Activated naive CD4-positive, alpha-beta T cell treated with anti-CD3 and anti-CD28 coated beads, Interleukin-2, amount 10 ng/mL, durations not matched to agents 7 days and 5 days (primary cell): ENCODE results near the gene MZF1.
A peak's percentile ranks its signal among the peaks of the same experiment; 100 is the strongest.

ENCODE experiments used
- CTCF ChIA-PET: fragments of 350-600 bp; sonication (Branson Sonifier 250); formaldehyde crosslinking; loops from one replicate; lab custom pipeline; 2021; ENCODE audit warnings: antibody characterized with exemption; lab: Charles Lee
- DNase-seq: peaks from one replicate; pipeline ENCODE4 v3.0.0-alpha.2; 2020
- H3K27ac Mint-ChIP-seq: one replicate; pipeline ENCODE4 v1.8.0; 2021; ENCODE audit warnings: mild to moderate bottlenecking, moderate library complexity, mixed read lengths
- H3K27me3 Mint-ChIP-seq: one replicate; pipeline ENCODE4 v1.8.0; 2021; ENCODE audit warnings: mild to moderate bottlenecking, mixed read lengths
- H3K36me3 Mint-ChIP-seq: one replicate; pipeline ENCODE4 v1.8.0; 2021; ENCODE audit warnings: mixed read lengths
- H3K4me1 Mint-ChIP-seq: one replicate; pipeline ENCODE4 v1.8.0; 2021; ENCODE audit warnings: mixed read lengths
- H3K4me3 Mint-ChIP-seq: one replicate; pipeline ENCODE4 v1.8.0; 2021; ENCODE audit warnings: mild to moderate bottlenecking, moderate library complexity, mixed read lengths
- H3K9me3 Mint-ChIP-seq: one replicate; pipeline ENCODE4 v1.8.0; 2021; ENCODE audit warnings: mixed read lengths

MZF1 gene

DNA sequence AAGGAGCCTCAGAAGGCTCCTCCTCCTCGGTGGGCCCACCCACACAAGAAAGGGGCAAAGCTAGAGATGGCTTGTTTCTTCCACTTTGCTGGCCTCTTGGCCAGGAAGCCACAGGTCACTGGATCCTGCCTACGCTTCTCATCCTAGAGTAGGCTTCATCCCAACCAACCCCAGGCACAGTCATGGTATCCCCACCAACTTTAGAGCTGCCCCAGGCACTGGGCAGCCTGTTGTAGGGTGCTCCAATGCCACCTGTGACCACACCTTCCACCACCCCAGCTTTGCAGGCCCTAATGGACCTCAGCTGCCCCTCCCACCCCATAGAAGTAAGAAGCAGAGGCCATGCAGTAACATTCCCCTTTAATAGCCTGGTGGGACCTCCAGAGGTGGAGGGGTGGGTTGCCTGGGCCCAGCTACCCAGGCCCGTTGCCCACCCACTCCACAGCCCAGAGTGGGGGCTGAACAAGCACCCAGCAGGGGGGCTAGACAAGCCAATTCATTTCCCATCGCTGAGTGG lies 17.7 kb downstream of the MZF1 start:
- DNase-seq, result no peak
- Mint-ChIP-seq H3K9me3 (no peaks in the 10 kb centered on the region), H3K4me3 (peak overlapping the region; percentile 94), H3K27me3 (no peaks in the 10 kb centered on the region), H3K27ac (peak overlapping the region; percentile 94), H3K36me3 (peaks cover 61% of the 10 kb centered on the region), H3K4me1 (peaks cover 59% of the 10 kb centered on the region)
- CTCF ChIA-PET, result interaction anchor here (0.7 to 3.0 kb wide), 6 partner anchors 17 to 41 kb away, joined by 3 to 21 read pairs (median 4); partner anchors contain the start of gene ZBTB45

DNA sequence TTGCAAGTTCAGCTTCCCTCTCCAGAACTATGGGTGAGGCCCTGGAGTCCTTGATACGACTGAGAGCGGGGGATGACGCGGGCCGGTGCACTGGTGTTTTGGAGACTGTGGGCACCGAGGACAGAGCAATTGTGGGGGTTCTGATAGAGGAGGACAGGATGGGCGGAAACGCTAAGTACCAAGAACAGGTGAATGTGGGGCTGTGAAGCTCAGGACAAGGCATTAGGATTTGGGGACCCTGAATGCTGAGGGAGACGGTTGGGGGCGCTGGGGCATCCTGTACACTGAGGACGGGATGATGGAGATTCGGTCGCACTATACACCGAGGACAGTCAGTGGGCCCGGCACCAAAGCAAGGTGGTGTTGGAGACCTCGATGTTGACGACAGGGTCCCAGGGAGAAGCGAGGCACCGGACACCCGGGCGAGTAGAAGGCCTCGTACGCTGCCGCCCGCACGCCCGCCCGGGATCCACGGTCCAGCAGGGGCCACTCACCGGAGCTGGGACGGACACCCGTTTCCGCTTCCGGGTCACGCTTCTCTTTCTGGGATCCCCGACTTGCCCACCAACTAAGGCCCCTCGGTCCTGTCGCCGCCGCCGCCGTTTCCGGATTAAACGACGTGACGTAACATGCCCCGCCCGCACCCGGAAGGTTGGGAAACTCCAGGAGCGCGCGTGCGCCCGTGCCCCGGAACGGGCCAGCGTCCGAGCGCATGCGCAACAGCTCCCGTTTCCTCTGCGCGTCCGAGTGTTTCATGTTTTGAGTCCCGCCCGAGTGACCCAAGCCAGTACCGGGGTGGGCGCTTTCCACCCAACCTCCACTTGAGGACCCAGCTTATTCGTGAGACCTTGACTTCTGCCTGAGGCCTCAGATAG lies 18.4 kb downstream of the MZF1 start, which contains the start of gene CHMP2A:
CHMP2A (minus strand) TSS at position 612 of the 875 bp plus-strand sequence. CDS start 893 bp downstream, outside the sequence.
- Mint-ChIP-seq H3K4me1 (peaks cover 54% of the 10 kb centered on the region), H3K36me3 (peaks cover 64% of the 10 kb centered on the region), H3K4me3 (peak within 1 kb of the TSS; percentile 96), H3K27ac (peak within 1 kb of the TSS; percentile 94), H3K9me3 (no peaks in the 10 kb centered on the region), H3K27me3 (no peaks in the 10 kb centered on the region)
- DNase-seq, result peak; percentile 98
- CTCF ChIA-PET, result interaction anchor here (0.7 to 3.0 kb wide), 6 partner anchors 18 to 41 kb away, joined by 3 to 21 read pairs (median 4); partner anchors contain the start of gene ZBTB45

DNA sequence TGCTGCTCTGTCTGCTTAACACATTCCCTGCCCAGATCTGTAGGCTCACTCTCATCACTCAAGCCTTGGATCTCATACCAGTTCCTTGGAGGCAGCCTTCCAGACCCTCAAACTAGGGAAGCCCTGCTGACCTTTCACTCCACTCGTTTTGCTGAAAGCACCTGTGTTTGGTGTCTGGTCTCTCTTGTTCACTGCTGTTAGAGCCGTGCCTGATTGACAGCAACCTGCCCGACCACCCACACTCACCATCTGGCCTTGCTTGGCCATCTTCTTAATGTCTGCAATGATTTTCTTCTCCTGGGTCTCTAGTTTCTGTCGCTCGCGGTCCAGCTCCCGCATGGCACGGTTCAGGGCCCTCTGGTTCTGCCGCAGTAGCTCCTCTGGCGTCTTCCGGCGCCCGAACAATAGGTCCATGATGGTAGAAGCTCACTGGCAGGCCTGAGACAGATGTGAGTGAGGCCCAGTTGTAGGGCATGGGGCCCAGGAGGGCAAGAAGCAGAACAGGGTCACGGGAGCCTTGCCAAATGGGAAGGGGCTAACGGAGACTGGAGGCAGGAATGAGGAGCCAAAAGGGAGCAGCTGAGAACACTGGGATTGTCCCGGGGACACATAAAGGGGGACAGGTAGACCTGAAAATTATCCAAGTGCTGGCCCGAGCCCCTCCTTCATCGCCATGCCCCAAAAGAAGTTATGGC lies 19.2 kb downstream of the MZF1 start:
- Mint-ChIP-seq H3K27ac (peak overlapping the region; percentile 94), H3K27me3 (no peaks in the 10 kb centered on the region), H3K4me1 (peaks cover 47% of the 10 kb centered on the region), H3K36me3 (peaks cover 63% of the 10 kb centered on the region), H3K4me3 (peak overlapping the region; percentile 94), H3K9me3 (no peaks in the 10 kb centered on the region)
- DNase-seq, result no peak
- CTCF ChIA-PET, result interaction anchor here (1.1 to 3.0 kb wide), 3 partner anchors 22 to 37 kb away, joined by 3 to 21 read pairs (median 4); partner anchors contain the start of gene ZBTB45

DNA sequence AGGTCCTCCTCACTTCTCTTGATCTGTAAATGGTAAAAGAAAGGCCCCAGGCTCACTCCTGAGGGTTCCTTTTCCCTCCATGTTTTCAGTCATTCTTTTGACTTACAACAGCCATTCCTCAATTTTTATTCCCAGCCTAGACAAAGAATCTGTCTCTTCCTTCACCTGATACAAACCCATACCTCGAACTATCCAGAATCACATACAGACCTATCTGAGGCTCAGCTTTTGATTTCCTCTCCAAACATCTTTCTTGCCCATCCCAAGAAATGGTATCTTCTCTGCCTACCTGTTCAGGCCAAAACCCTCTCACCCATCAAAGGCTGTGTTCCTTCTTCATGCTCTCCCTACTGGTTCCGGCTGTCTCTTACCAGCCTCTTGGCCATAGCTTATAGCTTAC lies 20.5 kb downstream of the MZF1 start:
- Mint-ChIP-seq H3K9me3 (no peaks in the 10 kb centered on the region), H3K4me1 (peaks cover 46% of the 10 kb centered on the region), H3K4me3 (peak overlapping the region; percentile 25), H3K27ac (peak overlapping the region; percentile 35), H3K27me3 (no peaks in the 10 kb centered on the region), H3K36me3 (peaks cover 63% of the 10 kb centered on the region)
- CTCF ChIA-PET, result no interaction called here
- no peak for DNase-seq

DNA sequence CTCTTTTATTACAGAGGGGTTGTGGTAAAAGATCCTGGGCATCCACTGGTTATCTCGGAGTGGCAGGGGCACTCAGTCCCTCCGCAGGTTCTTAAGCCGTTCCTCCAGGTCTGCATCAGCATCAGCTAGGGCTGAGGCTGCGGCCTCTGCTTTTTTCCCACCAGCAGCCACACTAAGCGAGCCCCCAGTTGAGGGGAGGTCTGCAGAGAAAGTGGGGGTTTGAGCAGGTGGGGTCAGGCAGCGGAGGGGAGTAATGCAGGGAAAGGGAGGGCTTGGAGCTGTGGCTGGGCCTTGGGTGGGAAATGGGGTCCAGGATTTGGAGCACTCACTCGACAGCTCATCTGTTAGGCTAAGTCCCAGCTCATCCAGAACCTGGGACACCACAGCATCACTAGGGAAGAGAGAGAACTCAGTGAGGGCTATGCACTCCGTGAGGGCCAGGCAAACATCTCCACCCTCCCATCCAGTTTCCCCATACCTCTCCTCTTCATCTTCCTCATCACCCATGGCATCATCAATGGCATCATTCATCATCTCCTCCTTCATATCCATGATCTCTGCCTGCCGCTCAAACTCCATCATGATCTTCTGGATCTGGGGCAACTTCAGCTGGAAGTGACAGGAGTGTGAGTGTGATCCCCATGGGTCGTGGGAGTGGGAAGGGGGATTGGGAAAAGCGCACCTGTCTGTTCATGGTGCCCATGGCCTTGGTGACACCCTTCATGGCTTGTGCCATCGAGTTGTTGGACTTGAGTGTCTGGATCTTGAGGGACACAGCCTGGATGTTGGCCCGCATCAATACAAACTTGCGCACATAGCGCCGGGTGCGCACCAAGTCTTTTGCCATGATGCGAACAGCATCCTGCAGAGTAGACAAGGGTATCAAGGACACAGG lies 21.3 kb downstream of the MZF1 start:
- CTCF ChIA-PET, result interaction anchor here (1.4 kb wide), 1 partner anchor 29 kb away, joined by 4 read pairs; no protein-coding TSS in a partner anchor
- Mint-ChIP-seq H3K27me3 (no peaks in the 10 kb centered on the region), H3K27ac (no peak overlapping the region), H3K4me1 (peaks cover 48% of the 10 kb centered on the region), H3K9me3 (no peaks in the 10 kb centered on the region), H3K36me3 (peaks cover 62% of the 10 kb centered on the region), H3K4me3 (peak overlapping the region; percentile 25)
- DNase-seq, result no peak

DNA sequence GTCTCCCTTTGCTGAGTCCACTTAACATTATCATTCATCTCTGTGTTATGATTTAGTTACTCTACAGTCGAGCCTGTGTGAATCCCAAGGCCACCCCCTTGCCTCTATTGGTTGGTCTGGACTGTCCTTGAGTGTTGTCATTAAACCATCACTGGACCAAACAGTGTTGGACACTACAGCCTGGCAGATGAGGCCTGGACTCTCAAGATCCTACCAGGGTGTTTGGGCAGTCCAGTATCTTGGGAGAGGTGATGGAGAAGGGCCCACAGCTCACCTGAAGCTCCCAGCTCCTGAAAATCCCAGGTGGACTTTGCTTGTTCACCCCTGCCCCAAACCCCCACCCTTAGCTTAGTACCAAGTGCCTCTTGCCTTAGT lies 22.0 kb downstream of the MZF1 start:
- Mint-ChIP-seq H3K9me3 (no peaks in the 10 kb centered on the region), H3K36me3 (peaks cover 62% of the 10 kb centered on the region), H3K4me3 (no peak overlapping the region), H3K27me3 (no peaks in the 10 kb centered on the region), H3K27ac (no peak overlapping the region), H3K4me1 (peaks cover 48% of the 10 kb centered on the region)
- no peak for DNase-seq
- CTCF ChIA-PET, result interaction anchor here (1.4 kb wide), 1 partner anchor 30 kb away, joined by 4 read pairs; no protein-coding TSS in a partner anchor

DNA sequence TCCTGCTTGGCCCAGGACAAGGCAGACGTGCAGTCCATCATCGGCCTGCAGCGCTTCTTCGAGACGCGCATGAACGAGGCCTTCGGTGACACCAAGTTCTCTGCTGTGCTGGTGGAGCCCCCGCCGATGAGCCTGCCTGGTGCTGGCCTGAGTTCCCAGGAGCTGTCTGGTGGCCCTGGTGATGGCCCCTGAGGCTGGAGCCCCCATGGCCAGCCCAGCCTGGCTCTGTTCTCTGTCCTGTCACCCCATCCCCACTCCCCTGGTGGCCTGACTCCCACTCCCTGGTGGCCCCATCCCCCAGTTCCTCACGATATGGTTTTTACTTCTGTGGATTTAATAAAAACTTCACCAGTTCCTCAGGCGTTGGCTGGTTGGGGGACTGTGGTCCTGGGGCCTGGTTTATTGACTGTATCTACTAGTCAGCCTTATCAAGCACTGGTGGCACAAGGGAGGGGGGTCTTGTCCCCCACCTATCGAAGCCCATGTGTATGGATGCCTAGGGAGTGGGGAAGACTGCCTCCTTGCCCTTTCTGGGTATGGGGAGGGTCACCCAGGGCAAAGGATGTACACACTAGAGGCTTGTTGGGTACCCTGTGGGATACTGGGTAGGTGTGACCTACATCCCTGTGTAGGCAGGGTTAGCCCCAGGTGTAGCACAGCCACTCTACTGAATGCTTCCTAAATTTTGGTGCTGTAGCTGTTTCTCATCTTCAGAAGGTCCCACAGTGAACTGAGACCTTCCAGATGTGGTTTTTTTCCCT lies 22.6 kb downstream of the MZF1 start:
- Mint-ChIP-seq H3K27me3 (no peaks in the 10 kb centered on the region), H3K4me1 (peaks cover 52% of the 10 kb centered on the region), H3K27ac (no peak overlapping the region), H3K36me3 (peaks cover 66% of the 10 kb centered on the region), H3K4me3 (no peak overlapping the region), H3K9me3 (no peaks in the 10 kb centered on the region)
- CTCF ChIA-PET, result interaction anchor here (1.4 kb wide), 1 partner anchor 31 kb away, joined by 4 read pairs; no protein-coding TSS in a partner anchor
- DNase-seq, result no peak

DNA sequence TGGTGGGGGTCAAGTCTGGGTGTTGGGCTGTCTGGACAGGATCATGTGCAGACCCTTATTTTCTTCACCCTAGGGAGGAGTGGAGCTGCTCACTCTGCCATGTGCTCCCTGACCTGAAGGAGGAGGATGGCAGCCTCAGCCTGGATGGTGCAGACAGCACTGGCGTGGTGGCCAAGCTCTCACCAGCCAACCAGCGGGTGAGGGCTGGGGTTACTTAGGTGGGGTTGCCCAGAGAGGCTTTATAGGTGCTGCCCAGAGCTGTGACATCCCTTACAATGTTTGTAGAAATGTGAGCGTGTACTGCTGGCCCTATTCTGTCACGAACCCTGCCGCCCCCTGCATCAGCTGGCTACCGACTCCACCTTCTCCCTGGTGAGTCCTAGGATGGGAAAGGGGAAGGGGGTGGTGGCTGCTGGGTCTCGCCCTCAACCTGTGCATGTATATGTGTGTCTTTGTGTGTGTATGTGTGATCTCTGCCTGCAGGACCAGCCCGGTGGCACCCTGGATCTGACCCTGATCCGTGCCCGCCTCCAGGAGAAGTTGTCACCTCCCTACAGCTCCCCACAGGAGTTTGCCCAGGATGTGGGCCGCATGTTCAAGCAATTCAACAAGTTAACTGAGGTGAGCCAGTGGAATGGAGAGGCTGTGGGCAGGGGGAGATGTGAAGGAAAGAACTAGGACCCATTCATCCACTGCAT lies 23.3 kb downstream of the MZF1 start:
- DNase-seq, result no peak
- H3K27me3 Mint-ChIP-seq, result no peaks in the 10 kb centered on the region
- H3K4me1 Mint-ChIP-seq, result peaks cover 47% of the 10 kb centered on the region
- H3K36me3 Mint-ChIP-seq, result peaks cover 67% of the 10 kb centered on the region
- no peak overlapping the region for H3K4me3 Mint-ChIP-seq
- no peaks in the 10 kb centered on the region for H3K9me3 Mint-ChIP-seq
- no peak overlapping the region for H3K27ac Mint-ChIP-seq
- CTCF ChIA-PET, result interaction anchor here (1.5 kb wide), 1 partner anchor 30 kb away, joined by 7 read pairs; the partner anchor contains the start of gene ZBTB45

DNA sequence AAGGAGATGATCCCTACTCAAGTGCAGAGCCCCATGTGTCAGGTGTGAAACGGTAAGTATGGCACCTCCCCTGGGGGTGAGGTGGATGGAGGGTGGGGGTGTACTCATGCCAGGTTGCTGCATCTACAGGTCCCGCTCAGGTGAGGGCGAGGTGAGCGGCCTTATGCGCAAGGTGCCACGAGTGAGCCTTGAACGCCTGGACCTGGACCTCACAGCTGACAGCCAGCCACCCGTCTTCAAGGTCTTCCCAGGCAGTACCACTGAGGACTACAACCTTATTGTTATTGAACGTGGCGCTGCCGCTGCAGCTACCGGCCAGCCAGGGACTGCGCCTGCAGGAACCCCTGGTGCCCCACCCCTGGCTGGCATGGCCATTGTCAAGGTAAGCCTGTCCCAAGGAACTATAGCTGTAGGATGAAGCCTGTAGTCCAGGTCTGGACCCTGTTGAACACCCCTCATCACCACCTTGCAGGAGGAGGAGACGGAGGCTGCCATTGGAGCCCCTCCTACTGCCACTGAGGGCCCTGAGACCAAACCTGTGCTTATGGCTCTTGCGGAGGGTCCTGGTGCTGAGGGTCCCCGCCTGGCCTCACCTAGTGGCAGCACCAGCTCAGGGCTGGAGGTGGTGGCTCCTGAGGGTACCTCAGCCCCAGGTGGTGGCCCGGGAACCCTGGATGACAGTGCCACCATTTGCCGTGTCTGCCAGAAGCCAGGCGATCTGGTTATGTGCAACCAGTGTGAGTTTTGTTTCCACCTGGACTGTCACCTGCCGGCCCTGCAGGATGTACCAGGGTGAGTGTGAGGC lies 24.1 kb downstream of the MZF1 start:
- Mint-ChIP-seq H3K4me1 (peaks cover 42% of the 10 kb centered on the region), H3K27me3 (peaks cover 4% of the 10 kb centered on the region), H3K36me3 (peaks cover 63% of the 10 kb centered on the region), H3K27ac (no peak overlapping the region), H3K4me3 (no peak overlapping the region), H3K9me3 (no peaks in the 10 kb centered on the region)
- CTCF ChIA-PET, result interaction anchor here (1.5 kb wide), 1 partner anchor 29 kb away, joined by 7 read pairs; the partner anchor contains the start of gene ZBTB45
- DNase-seq, result no peak

DNA sequence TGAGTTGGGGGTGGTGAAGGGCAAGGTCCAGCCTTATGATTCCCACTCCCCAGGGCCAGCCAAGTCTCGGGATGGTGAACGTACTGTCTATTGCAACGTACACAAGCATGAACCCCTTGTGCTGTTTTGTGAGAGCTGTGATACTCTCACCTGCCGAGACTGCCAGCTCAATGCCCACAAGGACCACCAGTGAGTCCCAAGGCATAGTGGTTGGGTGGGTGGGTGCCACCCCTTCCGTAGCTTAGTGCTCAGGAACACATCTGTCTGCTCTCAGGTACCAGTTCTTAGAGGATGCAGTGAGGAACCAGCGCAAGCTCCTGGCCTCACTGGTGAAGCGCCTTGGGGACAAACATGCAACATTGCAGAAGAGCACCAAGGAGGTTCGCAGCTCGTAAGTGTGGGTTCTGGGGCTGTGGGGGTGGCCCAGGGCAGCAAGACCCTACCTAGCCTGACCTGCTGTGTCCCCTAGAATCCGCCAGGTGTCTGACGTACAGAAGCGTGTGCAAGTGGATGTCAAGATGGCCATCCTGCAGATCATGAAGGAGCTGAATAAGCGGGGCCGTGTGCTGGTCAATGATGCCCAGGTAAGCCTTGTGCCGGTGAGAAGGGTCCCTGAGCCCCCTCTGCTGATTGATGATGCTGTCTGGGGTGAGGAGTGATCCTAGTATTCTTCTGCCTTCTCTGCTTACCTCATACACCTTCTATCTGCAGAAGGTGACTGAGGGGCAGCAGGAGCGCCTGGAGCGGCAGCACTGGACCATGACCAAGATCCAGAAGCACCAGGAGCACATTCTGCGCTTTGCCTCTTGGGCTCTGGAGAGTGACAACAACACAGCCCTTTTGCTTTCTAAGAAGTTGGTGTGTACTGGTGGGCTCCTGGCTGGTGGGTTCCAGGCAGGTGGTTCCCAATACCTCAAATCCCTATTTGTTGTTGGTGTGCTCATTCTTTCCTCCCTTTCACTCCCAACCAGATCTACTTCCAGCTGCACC lies 25.5 kb downstream of the MZF1 start:
- DNase-seq, result no peak
- CTCF ChIA-PET, result no interaction called here
- H3K4me1 Mint-ChIP-seq, result peaks cover 43% of the 10 kb centered on the region
- peak overlapping the region; percentile 67 for H3K27ac Mint-ChIP-seq
- no peaks in the 10 kb centered on the region for H3K9me3 Mint-ChIP-seq
- peaks cover 54% of the 10 kb centered on the region for H3K36me3 Mint-ChIP-seq
- no peak overlapping the region for H3K4me3 Mint-ChIP-seq
- H3K27me3 Mint-ChIP-seq, result peaks cover 17% of the 10 kb centered on the region
